PC-3 (cell line): ENCODE results near the gene HSD17B14.

Experiments
- EZH2 ChIP-seq: fragments of 300-600 bp; sonication (generic); IDR thresholded peaks from one replicate; pipeline ENCODE4 v1.6.1; 2017; ENCODE audit warnings: antibody characterized with exemption, mild to moderate bottlenecking, low read length; ENCODE audit not compliant: unreplicated experiment
- TF ChIP-seq, protein P1 (sequence below): fragments of 300-600 bp; sonication (generic); conservative IDR thresholded peaks from 2 replicates; pipeline ENCODE4 v1.5.1; 2017; ENCODE audit warnings: antibody characterized with exemption, low read depth, mild to moderate bottlenecking, low read length

DNA sequence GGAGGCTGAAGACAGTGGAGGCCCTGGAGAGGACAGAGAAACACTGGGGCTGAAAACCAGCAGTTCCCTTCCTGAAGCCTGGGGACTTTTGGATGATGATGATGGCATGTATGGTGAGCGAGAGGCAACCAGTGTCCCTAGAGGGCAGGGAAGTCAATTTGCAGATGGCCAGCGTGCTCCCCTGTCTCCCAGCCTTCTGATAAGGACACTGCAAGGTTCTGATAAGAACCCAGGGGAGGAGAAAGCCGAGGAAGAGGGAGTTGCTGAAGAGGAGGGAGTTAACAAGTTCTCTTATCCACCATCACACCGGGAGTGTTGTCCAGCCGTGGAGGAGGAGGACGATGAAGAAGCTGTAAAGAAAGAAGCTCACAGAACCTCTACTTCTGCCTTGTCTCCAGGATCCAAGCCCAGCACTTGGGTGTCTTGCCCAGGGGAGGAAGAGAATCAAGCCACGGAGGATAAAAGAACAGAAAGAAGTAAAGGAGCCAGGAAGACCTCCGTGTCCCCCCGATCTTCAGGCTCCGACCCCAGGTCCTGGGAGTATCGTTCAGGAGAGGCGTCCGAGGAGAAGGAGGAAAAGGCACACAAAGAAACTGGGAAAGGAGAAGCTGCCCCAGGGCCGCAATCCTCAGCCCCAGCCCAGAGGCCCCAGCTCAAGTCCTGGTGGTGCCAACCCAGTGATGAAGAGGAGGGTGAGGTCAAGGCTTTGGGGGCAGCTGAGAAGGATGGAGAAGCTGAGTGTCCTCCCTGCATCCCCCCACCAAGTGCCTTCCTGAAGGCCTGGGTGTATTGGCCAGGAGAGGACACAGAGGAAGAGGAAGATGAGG is 37.4 kb upstream of the HSD17B14 start:
- TF ChIP-seq, protein P1, sequence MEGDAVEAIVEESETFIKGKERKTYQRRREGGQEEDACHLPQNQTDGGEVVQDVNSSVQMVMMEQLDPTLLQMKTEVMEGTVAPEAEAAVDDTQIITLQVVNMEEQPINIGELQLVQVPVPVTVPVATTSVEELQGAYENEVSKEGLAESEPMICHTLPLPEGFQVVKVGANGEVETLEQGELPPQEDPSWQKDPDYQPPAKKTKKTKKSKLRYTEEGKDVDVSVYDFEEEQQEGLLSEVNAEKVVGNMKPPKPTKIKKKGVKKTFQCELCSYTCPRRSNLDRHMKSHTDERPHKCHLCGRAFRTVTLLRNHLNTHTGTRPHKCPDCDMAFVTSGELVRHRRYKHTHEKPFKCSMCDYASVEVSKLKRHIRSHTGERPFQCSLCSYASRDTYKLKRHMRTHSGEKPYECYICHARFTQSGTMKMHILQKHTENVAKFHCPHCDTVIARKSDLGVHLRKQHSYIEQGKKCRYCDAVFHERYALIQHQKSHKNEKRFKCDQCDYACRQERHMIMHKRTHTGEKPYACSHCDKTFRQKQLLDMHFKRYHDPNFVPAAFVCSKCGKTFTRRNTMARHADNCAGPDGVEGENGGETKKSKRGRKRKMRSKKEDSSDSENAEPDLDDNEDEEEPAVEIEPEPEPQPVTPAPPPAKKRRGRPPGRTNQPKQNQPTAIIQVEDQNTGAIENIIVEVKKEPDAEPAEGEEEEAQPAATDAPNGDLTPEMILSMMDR, result no peak
- TF ChIP-seq EZH2, result no peak
